Fibroblast of pulmonary artery (primary cell): Measurements from ENCODE around the gene RAPH1.

Experiments used
- DNase-seq: peaks from one replicate; pipeline ENCODE4 v3.0.0-alpha.2; 2010; ENCODE audit warnings: low read depth
- H3K4me3 ChIP-seq: replicated peaks from 2 replicates; pipeline ENCODE4 v1.5.1; 2011; ENCODE audit warnings: low read depth, mild to moderate bottlenecking, control low read depth, low read length, moderate library complexity
- CTCF ChIP-seq: IDR thresholded peaks from 2 replicates; pipeline ENCODE4 v1.5.1; 2011; ENCODE audit warnings: mild to moderate bottlenecking, control low read depth, low read length, inconsistent platforms; ENCODE audit errors: missing control alignments

Gene RAPH1

GRCh38 chr2:203413796-203414195 lies 121.3 kb downstream of the RAPH1 start:
- TF ChIP-seq CTCF: no peak
- no peak overlapping the region for H3K4me3 ChIP-seq
- no peak for DNase-seq

GRCh38 chr2:203412546-203413331 lies 122.4 kb downstream of the RAPH1 start:
- TF ChIP-seq CTCF: no peak
- H3K4me3 ChIP-seq: no peak overlapping the region
- DNase-seq: no peak

GRCh38 chr2:203407496-203407895 lies 127.6 kb downstream of the RAPH1 start:
- TF ChIP-seq CTCF: no peak
- no peak for DNase-seq
- H3K4me3 ChIP-seq: no peak overlapping the region

GRCh38 chr2:203404996-203405395 lies 130.1 kb downstream of the RAPH1 start:
- no peak for TF ChIP-seq CTCF
- no peak overlapping the region for H3K4me3 ChIP-seq
- DNase-seq: no peak

GRCh38 chr2:203400805-203401585 lies 134.1 kb downstream of the RAPH1 start:
- no peak for TF ChIP-seq CTCF
- H3K4me3 ChIP-seq: no peak overlapping the region
- peak; percentile 18 for DNase-seq

GRCh38 chr2:203399031-203399430 lies 136.1 kb downstream of the RAPH1 start:
- TF ChIP-seq CTCF: no peak

More at GRCh38 chr2:203399031-203399430, 136.1 kb downstream of the RAPH1 start:
- DNase-seq: no peak
- no peak overlapping the region for H3K4me3 ChIP-seq
